Eye (tissue), 1 donor: ENCODE results near the gene HEG1.
"Not testable (repeated sequence)": the region's sequence is repeated elsewhere in the genome, so short reads cannot be mapped to it uniquely, and the experiment has no call there.

ENCODE experiments used
- DNase-seq: peaks from one replicate; pipeline ENCODE4 v3.0.0-alpha.2; 2015

Gene HEG1

GRCh38 chr3:125055913-125056745, at the start of gene HEG1:
TSS of gene HEG1 (minus strand) at chr3:125055997. CDS start at chr3:125055890, 107 bp downstream.
- DNase-seq, result peak; percentile 84

- DNase-seq, result no peak
Measured at GRCh38 chr3:125105116-125105515, 49.3 kb upstream of the HEG1 start.

- no peak for DNase-seq
Measured at GRCh38 chr3:125104639-125105038, 48.8 kb upstream of the HEG1 start.

GRCh38 chr3:125103406-125103805, 47.6 kb upstream of the HEG1 start:
- no peak for DNase-seq

- no peak for DNase-seq
Measured at GRCh38 chr3:125102470-125102869, 46.7 kb upstream of the HEG1 start.

GRCh38 chr3:125098611-125099291, 43.0 kb upstream of the HEG1 start:
- DNase-seq, result no peak

- DNase-seq, result no peak
Measured at GRCh38 chr3:125090649-125091048, 34.9 kb upstream of the HEG1 start.

- DNase-seq, result no peak
Measured at GRCh38 chr3:125087768-125088391, 32.1 kb upstream of the HEG1 start.

- DNase-seq, result no peak
Measured at GRCh38 chr3:125085166-125085565, 29.4 kb upstream of the HEG1 start.

GRCh38 chr3:125083776-125084175, 28.0 kb upstream of the HEG1 start:
- DNase-seq, result no peak

- DNase-seq, result not testable (repeated sequence)
Measured at GRCh38 chr3:125082339-125082738, 26.5 kb upstream of the HEG1 start.

- no peak for DNase-seq
Measured at GRCh38 chr3:125080077-125080476, 24.3 kb upstream of the HEG1 start.

GRCh38 chr3:125079675-125080045, 23.9 kb upstream of the HEG1 start:
- no peak for DNase-seq

- no peak for DNase-seq
Measured at GRCh38 chr3:125078951-125079674, 23.3 kb upstream of the HEG1 start.

- no peak for DNase-seq
Measured at GRCh38 chr3:125077864-125078263, 22.1 kb upstream of the HEG1 start.

- DNase-seq, result no peak
Measured at GRCh38 chr3:125076464-125076863, 20.7 kb upstream of the HEG1 start.

GRCh38 chr3:125075738-125076137, 19.9 kb upstream of the HEG1 start:
- no peak for DNase-seq

GRCh38 chr3:125073390-125073905, 17.7 kb upstream of the HEG1 start:
- DNase-seq, result no peak

- DNase-seq, result peak; percentile 58
Measured at GRCh38 chr3:125072749-125073389, 17.1 kb upstream of the HEG1 start.

- DNase-seq, result no peak
Measured at GRCh38 chr3:125072301-125072700, 16.5 kb upstream of the HEG1 start.

GRCh38 chr3:125069968-125070745, 14.4 kb upstream of the HEG1 start:
- no peak for DNase-seq

GRCh38 chr3:125069452-125069851, 13.7 kb upstream of the HEG1 start:
- no peak for DNase-seq
